Peyer's patch (tissue), 4 donors: ENCODE results near the gene PDE4D. TPM values are rescaled to one million over a fixed set of nuclear protein-coding genes. Genes with fewer than 3 reads are reported as not detected.

Source experiments
- DNase-seq, 3 donors: peaks; one replicate each; pipeline ENCODE4 v3.0.0-alpha.2; 2017 to 2019
- H3K27ac ChIP-seq, 4 donors: fragments of 200-600 bp; sonication (generic); one replicate each; pipeline ENCODE4 v1.5.1; 2016 to 2019
- H3K27me3 ChIP-seq, 2 donors: fragments of 200-600 bp; sonication (generic); one replicate each; pipeline ENCODE4 v1.5.1; 2019
- H3K36me3 ChIP-seq, 3 donors: fragments of 200-600 bp; sonication (generic); one replicate each; pipeline ENCODE4 v1.5.1; 2016 to 2019
- H3K4me1 ChIP-seq, 4 donors: fragments of 200-600 bp; sonication (generic); one replicate each; pipeline ENCODE4 v1.5.1; 2016 to 2019
- H3K4me3 ChIP-seq, 4 donors: fragments of 200-600 bp; sonication (generic); 1 replicate in 3 of 4; 2 replicates in 1 of 4; pipeline ENCODE4 v1.5.1; 2016 to 2019; ENCODE audit warnings: mild to moderate bottlenecking in 1 of 4
- H3K9me3 ChIP-seq, 4 donors: fragments of 200-600 bp; sonication (generic); one replicate each; pipeline ENCODE4 v1.5.1; 2016 to 2019; ENCODE audit warnings: mild to moderate bottlenecking in 1 of 4
- POLR2A ChIP-seq, 2 donors: fragments of 450-650 bp; IDR thresholded peaks; one replicate each; pipeline ENCODE4 v1.5.1; 2017; ENCODE audit warnings: antibody characterized with exemption in 2 of 2, mild to moderate bottlenecking in 2 of 2, moderate library complexity in 2 of 2
- total RNA-seq, 4 donors: library from RNA; depleted of rRNA; stranded (reverse); fragments of >200 nt; gene quantifications; one replicate each; pipeline ENCODE4 v1.1.0, GENCODE V29; 2016
- TF ChIP-seq, protein P1 (sequence below), 6 experiments: fragments of 450-650 bp in 4 of 6; fragments of 200-600 bp in 2 of 6; sonication (generic) in 1 of 6; IDR thresholded peaks; one replicate each; pipeline ENCODE4 v1.5.1; 2017 to 2019; ENCODE audit warnings: antibody characterized with exemption in 6 of 6, mild to moderate bottlenecking in 3 of 6, moderate library complexity in 1 of 6

PDE4D gene
- total RNA-seq, 4 donors from 2014 or later = 19.8 to 89.1 (median 43.9) TPM

DNA sequence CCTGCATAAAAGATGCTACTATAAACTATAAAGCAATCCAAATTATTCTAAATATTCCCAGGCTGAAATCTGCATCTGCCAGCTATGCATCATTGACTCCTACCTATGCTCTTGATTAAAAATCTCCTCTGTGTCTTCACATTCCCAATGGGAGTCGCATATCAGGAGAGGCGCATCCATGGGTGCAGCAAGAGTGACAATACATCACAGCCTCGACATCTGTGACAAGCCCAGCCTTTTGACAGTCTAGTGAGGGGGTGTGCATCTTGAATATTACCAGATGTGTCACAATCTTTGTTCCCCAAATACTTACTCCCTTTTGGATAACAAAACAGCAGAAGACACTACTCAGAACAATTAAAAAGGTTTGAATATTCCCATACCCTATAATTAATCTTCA is 171.8 kb downstream of the PDE4D start:
- TF ChIP-seq POLR2A (IDR thresholded peaks at IDR 0.05) = no peak
- TF ChIP-seq, protein P1, sequence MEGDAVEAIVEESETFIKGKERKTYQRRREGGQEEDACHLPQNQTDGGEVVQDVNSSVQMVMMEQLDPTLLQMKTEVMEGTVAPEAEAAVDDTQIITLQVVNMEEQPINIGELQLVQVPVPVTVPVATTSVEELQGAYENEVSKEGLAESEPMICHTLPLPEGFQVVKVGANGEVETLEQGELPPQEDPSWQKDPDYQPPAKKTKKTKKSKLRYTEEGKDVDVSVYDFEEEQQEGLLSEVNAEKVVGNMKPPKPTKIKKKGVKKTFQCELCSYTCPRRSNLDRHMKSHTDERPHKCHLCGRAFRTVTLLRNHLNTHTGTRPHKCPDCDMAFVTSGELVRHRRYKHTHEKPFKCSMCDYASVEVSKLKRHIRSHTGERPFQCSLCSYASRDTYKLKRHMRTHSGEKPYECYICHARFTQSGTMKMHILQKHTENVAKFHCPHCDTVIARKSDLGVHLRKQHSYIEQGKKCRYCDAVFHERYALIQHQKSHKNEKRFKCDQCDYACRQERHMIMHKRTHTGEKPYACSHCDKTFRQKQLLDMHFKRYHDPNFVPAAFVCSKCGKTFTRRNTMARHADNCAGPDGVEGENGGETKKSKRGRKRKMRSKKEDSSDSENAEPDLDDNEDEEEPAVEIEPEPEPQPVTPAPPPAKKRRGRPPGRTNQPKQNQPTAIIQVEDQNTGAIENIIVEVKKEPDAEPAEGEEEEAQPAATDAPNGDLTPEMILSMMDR (IDR thresholded peaks at IDR 0.05) = no peak
- Histone ChIP-seq H3K36me3 (no peaks in the 10 kb centered on the region), H3K27me3 (no peaks in the 10 kb centered on the region), H3K9me3 (no peaks in the 10 kb centered on the region), H3K4me3 (no peak overlapping the region), H3K4me1 (no peaks in the 10 kb centered on the region), H3K27ac (no peak overlapping the region)
- DNase-seq = no peak

DNA sequence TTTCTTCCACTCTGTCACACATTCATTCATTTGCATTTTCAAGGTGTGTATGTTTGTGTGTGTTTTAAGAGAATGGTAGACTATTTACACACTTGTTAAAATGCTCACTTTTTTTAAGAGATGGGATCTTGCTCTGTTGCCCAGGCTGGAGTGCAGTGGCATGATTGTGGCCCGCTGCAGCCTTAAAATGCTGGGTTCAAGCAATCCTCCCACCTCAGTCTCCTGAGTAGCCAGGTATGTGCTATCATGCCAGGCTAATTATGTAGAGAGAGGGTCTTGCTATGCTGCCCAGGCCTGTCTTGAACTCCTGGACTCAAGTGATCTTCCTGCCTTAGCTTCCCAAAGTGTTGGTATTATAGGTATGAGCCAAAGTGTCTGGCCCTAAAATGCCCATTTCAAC is 173.5 kb downstream of the PDE4D start:
- Histone ChIP-seq H3K9me3 (no peaks in the 10 kb centered on the region), H3K27ac (no peak overlapping the region), H3K4me1 (no peaks in the 10 kb centered on the region)

DNA sequence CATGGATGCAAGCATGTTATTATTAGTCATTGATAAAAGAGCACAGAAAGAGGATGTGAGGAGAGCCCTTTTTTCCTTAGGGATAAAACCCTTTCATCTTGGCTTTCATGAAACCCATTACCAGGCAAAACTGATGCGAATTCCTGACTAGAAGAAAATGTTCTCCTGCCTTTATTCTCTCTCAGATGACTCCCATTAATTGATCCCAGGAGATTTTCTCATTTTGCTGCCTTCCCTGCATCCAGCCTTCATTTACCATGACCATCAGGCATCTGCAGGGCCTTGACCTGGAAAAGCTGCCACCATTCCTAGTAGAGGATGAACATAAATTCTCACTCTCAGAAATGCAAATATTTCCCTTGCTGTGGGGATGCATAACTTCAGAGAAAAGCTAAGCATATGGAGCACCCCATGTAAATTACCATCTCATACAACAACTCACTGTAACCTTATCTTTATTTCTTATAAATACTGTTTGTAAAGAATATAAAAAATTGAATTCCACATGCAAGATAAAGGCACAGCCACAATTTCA is 176.5 kb downstream of the PDE4D start:
- Histone ChIP-seq H3K9me3 (peaks cover 0 to 7% (median 0%) of the 10 kb centered on the region in 4 donors), H3K27ac (no peak overlapping the region), H3K27me3 (no peaks in the 10 kb centered on the region), H3K36me3 (no peaks in the 10 kb centered on the region), H3K4me1 (no peaks in the 10 kb centered on the region), H3K4me3 (no peak overlapping the region)
- no peak for TF ChIP-seq POLR2A (IDR thresholded peaks at IDR 0.05)
- TF ChIP-seq, protein P1 (IDR thresholded peaks at IDR 0.05) = no peak
- no peak for DNase-seq

More for the DNA sequence above, 173.5 kb downstream of the PDE4D start:
- Histone ChIP-seq H3K36me3 (no peaks in the 10 kb centered on the region), H3K4me3 (no peak overlapping the region), H3K27me3 (no peaks in the 10 kb centered on the region)
- TF ChIP-seq POLR2A (IDR thresholded peaks at IDR 0.05) = no peak
- TF ChIP-seq, protein P1 (IDR thresholded peaks at IDR 0.05) = no peak
- no peak for DNase-seq

DNA sequence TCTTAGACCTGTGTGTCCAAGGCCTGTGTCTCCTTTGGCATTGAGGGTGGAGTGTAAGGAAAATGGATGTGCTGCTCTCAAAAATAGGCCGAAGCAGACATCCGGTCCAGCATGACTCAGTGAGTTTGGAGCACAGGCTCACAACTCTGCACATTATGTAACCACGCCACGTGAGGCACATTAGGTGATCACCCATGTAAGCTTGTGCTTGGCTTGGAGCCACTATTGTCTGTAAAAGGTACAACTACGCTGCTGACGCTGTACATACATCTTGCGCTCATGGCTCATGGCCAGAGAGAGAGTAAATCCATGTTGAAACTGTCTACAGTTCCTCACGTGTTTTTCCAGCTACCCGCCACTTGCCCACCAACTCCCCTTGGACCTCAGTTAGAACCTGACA is 177.5 kb downstream of the PDE4D start:
- no peaks in the 10 kb centered on the region for H3K36me3 ChIP-seq
- H3K4me1 ChIP-seq = no peaks in the 10 kb centered on the region
- H3K4me3 ChIP-seq = no peak overlapping the region
- peaks cover 0 to 7% (median 0%) of the 10 kb centered on the region in 4 donors for H3K9me3 ChIP-seq
- no peak for DNase-seq
- no peak for TF ChIP-seq POLR2A (IDR thresholded peaks at IDR 0.05)
- TF ChIP-seq, protein P1 (IDR thresholded peaks at IDR 0.05) = no peak
- H3K27ac ChIP-seq = no peak overlapping the region
- no peaks in the 10 kb centered on the region for H3K27me3 ChIP-seq

DNA sequence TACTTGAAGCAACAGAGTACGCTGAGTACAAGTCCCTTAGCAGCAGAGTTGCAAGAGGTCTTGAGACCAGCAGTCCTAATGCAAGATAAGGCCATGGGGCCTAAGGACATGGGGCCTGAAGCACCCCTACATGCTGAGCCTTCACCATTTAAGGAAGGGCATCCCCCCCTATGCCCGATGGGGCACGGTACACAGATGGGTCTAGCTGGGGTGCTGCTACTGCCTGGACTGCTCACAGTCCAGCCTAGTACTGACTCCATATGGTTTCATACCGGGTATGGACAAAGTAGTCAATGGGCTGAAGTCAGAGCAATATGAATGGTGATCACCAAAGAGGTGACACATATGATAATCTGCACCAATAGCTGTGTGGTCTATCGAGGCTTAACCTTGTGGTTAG is 178.3 kb downstream of the PDE4D start:
- no peak for TF ChIP-seq POLR2A (IDR thresholded peaks at IDR 0.05)
- TF ChIP-seq, protein P1 (IDR thresholded peaks at IDR 0.05) = no peak
- no peaks in the 10 kb centered on the region for H3K36me3 ChIP-seq
- peaks cover 0 to 7% (median 0%) of the 10 kb centered on the region in 4 donors for H3K9me3 ChIP-seq
- no peak overlapping the region for H3K27ac ChIP-seq
- H3K4me1 ChIP-seq = no peaks in the 10 kb centered on the region
- H3K27me3 ChIP-seq = no peaks in the 10 kb centered on the region
- no peak overlapping the region for H3K4me3 ChIP-seq
- no peak for DNase-seq

DNA sequence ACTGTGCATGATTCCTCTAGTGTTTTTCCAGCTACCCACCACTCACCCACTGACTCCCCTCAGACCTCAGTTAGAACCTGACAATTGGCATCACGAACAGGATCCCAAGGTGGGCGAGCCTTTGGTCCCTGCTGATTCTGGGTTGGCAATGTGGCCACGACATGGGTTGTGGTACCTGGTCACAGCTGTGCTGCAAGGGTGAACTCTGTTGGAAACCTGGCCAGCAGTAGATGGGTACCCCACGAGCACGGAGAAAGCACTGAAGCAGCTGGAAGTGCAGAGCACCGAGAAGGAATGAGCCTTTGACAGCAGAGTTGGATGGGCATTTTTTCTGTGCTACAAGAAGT is 180.1 kb downstream of the PDE4D start:
- no peaks in the 10 kb centered on the region for H3K4me1 ChIP-seq
- no peaks in the 10 kb centered on the region for H3K27me3 ChIP-seq
- H3K4me3 ChIP-seq = no peak overlapping the region
- no peak for DNase-seq
- peaks cover 0 to 7% (median 0%) of the 10 kb centered on the region in 4 donors for H3K9me3 ChIP-seq
- H3K27ac ChIP-seq = no peak overlapping the region
- H3K36me3 ChIP-seq = no peaks in the 10 kb centered on the region
- TF ChIP-seq, protein P1 (IDR thresholded peaks at IDR 0.05) = no peak
- TF ChIP-seq POLR2A (IDR thresholded peaks at IDR 0.05) = no peak
